ENCODE measurements around the gene MFNG. TPM values are rescaled to one million over a fixed set of nuclear protein-coding genes. Genes with fewer than 3 reads are reported as not detected.
A peak's percentile ranks its signal among the peaks of the same experiment; 100 is the strongest.

The MFNG gene
- total and polyA plus RNA-seq, 7 donors, result 8.0 to 33.9 (median 10.8) TPM

GRCh38 chr22:37511395-37512104 lies 25.4 kb upstream of the MFNG start:
- Histone ChIP-seq H3K27me3 (peaks cover 0 to 4% (median 0%) of the 10 kb centered on the region in 3 donors), H3K4me1 (peaks cover 0 to 20% (median 10%) of the 10 kb centered on the region in 4 donors), H3K27ac (peak overlapping the region; percentile 26 to 63 (median 40)), H3K36me3 (no peaks in the 10 kb centered on the region), H3K9me3 (no peaks in the 10 kb centered on the region), H3K4me3 (no peak overlapping the region)
- WGBS, 2 donors, result 73 to 86% methylated on average over 6 of the region's 6 CpGs
- no peak for DNase-seq
- TF ChIP-seq POLR2A (IDR thresholded peaks at IDR 0.05) (no peak), CTCF (IDR thresholded peaks at IDR 0.05) (no peak), EP300 (IDR thresholded peaks at IDR 0.05) (no peak), POLR2AphosphoS5 (IDR thresholded peaks at IDR 0.05) (no peak)
- intact Hi-C loops (cut with DNase I), result no loop called here

GRCh38 chr22:37510091-37510490 lies 23.9 kb upstream of the MFNG start:
- peak overlapping the region in 1 of 4 donors; percentile 2 for H3K27ac ChIP-seq
- intact Hi-C loops (cut with DNase I), result no loop called here
- peaks cover 0 to 4% (median 0%) of the 10 kb centered on the region in 3 donors for H3K27me3 ChIP-seq
- H3K4me3 ChIP-seq, result no peak overlapping the region
- WGBS, 2 donors, result 44 to 74% methylated on average over 10 of the region's 10 CpGs
- no peak for TF ChIP-seq POLR2A (IDR thresholded peaks at IDR 0.05)
- no peak for TF ChIP-seq POLR2AphosphoS5 (IDR thresholded peaks at IDR 0.05)
- TF ChIP-seq EP300 (IDR thresholded peaks at IDR 0.05), result no peak
- TF ChIP-seq CTCF (IDR thresholded peaks at IDR 0.05), result no peak
- H3K36me3 ChIP-seq, result no peaks in the 10 kb centered on the region
- H3K4me1 ChIP-seq, result peaks cover 0 to 20% (median 10%) of the 10 kb centered on the region in 4 donors
- DNase-seq, result no peak
- H3K9me3 ChIP-seq, result no peaks in the 10 kb centered on the region

- no peaks in the 10 kb centered on the region for H3K9me3 ChIP-seq
- no peak for TF ChIP-seq EP300 (IDR thresholded peaks at IDR 0.05)
- TF ChIP-seq POLR2AphosphoS5 (IDR thresholded peaks at IDR 0.05), result no peak
- no peak for TF ChIP-seq POLR2A (IDR thresholded peaks at IDR 0.05)
- no peak for TF ChIP-seq CTCF (IDR thresholded peaks at IDR 0.05)
- WGBS, 2 donors, result 47 to 76% methylated on average over 9 to 10 of the region's 10 CpGs
- peaks cover 0 to 6% (median 0%) of the 10 kb centered on the region in 3 donors for H3K27me3 ChIP-seq
- H3K36me3 ChIP-seq, result no peaks in the 10 kb centered on the region
- intact Hi-C loops (cut with DNase I), result no loop called here
- peaks cover 0 to 20% (median 10%) of the 10 kb centered on the region in 4 donors for H3K4me1 ChIP-seq
- no peak overlapping the region for H3K4me3 ChIP-seq
- peak overlapping the region; percentile 10 to 36 (median 18) for H3K27ac ChIP-seq
- no peak for DNase-seq
These were observed 23.1 kb upstream of the MFNG start for GRCh38 chr22:37509059-37509860.

DNA sequence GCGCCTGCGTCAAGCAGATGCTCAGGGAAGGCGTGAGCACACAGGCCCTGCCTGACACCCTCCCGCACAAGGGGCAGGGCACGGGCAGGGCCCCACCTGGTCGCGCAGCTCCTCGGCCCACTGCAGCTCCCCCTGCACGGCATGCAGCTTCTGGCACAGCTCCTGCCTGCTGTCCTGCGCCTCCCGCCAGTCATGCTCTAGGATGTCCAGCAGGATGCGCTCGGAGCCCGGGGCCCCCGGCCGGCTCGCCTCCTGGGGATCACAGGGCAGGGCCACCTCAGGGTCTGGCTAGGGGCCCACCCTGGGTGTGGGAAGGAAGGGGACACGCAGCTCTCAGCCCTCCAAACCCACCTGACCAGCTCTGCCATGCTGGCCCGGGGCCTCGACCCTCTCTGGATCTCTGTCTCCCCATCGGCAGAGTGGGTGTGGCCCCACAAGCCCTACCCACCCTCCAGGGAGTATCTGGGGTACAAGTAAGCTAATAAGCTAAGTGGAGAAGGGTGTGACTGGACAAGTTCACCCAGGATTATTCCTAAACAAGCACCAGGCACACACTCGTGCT lies 22.3 kb upstream of the MFNG start:
- Histone ChIP-seq H3K4me3 (no peak overlapping the region), H3K36me3 (no peaks in the 10 kb centered on the region), H3K9me3 (no peaks in the 10 kb centered on the region), H3K27ac (peak overlapping the region; percentile 10 to 36 (median 18)), H3K4me1 (peaks cover 0 to 20% (median 10%) of the 10 kb centered on the region in 4 donors), H3K27me3 (peaks cover 0 to 12% (median 0%) of the 10 kb centered on the region in 3 donors)
- WGBS, 2 donors, result 22 to 64% methylated on average over 22 of the region's 22 CpGs
- intact Hi-C loops (cut with DNase I), result no loop called here
- TF ChIP-seq EP300 (IDR thresholded peaks at IDR 0.05) (no peak), POLR2AphosphoS5 (IDR thresholded peaks at IDR 0.05) (no peak), POLR2A (IDR thresholded peaks at IDR 0.05) (no peak), CTCF (IDR thresholded peaks at IDR 0.05) (no peak)
- no peak for DNase-seq
